ENCODE measurements around the gene ARL8A.

The ARL8A gene

GRCh38 chr1:202107801-202108731 lies 36.5 kb downstream of the ARL8A start:
- DNase-seq = no peak

DNA sequence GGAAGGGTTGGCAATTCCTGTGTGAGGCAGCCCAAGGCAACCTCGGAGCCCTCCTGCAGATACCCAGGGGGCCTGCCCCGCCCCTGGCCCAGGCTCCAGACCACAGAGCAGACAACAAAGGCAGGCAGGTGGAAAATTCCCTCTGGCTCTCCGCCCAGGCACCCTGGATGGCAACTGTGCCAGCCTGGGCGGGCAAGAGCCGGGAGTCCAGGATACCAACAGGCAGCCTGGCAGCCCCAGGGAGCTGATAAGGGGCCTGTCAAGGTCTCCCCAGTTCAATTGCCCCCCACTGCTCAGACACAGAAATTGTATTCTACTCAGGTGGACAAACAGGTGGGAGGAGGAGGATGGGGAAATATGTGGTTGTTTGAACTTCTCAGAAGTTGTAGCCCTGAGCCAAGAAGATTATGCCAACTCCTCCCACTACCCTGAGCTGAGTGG lies 37.2 kb downstream of the ARL8A start:
- DNase-seq = no peak

- DNase-seq = no peak
These were observed 37.9 kb downstream of the ARL8A start for GRCh38 chr1:202106340-202107254.

DNA sequence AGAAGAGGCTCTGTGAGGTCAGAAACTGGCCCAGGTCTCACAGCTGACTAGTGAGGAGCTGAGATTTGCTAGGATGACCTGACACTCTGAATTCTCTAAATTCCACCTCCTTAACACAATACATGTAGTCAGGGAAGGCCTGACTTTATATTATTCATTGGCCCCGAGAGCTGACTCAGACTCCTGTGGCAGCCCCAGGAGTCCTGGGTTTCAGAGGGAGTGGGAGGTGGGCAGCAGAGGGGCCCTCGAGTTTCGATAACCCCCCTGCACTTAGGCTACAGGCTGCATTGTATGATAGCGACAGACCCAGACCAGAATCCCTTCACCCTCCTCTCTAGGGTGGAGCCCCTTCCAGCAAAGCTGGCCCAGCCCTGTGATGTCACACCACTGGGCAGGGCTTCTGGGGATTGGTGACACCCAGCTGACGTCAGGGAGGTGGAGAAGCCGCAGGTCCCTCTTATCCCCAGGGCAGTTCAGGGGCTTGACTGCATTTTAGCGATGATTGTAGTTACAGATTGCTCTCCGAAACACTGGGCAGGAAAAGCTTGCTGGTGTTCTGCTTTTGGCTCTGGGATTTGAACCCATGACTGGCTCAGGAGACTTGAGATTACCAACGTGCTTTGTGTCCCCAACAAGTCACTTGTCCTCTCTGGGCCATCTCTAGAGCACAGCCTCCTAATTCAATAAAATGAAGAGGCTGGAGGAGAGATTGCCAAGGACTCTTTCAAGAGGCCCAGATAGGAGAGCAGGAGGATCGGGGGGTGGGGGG lies 38.8 kb downstream of the ARL8A start:
- no peak for DNase-seq

- no peak for DNase-seq
These were observed 40.5 kb downstream of the ARL8A start for GRCh38 chr1:202104073-202104472.

DNA sequence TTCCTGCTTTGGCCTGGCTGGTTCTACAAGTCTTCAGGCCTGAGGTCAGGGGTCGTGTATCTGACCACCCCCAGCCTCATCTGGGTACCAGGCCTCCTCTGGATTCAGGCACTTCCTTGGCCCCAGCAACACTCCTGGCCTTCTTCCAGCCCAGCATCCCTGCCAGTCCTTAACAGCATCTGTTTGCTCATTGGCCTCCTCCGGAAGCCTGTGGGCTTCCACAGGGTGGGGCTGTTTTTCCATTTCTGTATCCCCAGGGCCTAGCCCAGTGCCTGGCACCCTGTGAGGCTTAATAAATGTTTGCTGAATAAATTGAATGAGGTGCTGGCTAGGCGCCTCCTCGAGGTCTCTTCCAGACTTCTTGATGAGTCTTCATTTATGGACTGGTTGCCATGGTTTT lies 43.4 kb downstream of the ARL8A start:
- no peak for DNase-seq

DNA sequence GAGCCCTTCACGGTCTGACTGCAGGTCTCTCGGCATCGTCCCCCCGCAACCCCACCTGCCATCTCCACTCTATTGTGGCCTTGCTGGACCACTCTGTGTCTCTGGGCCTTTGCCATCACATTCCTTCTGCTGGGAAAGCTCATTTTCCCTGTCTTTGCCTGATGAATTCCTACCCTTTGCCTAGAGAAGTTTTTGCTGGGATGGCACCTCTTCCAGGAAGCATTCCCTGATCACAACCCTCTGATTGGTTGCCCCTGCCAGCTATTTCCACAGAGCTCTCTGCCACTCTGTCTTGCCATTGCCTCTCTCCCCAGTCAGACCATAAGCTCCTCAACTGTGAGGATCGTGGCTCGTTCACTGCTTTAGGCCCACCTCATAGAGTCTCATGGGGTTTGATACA lies 50.7 kb downstream of the ARL8A start:
- DNase-seq = no peak

DNA sequence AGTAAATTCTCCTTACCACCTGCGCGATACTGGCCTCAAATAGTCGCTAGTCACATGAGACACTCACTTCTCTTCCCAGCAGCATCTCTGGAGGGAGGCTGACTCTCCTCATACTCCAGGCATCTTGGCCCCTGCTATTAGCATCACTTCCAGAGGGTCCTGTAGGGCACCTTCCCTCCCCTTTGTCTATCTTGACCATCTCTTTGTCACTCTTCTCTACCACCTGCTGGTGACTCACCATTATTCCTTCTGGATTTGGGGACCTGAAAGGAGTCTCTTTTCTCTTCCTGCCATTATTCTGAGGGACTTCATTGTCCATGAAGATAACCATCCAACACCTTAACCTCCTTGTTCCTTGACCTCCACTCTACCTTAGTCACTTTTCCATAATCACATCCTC lies 53.5 kb downstream of the ARL8A start:
- no peak for DNase-seq

DNA sequence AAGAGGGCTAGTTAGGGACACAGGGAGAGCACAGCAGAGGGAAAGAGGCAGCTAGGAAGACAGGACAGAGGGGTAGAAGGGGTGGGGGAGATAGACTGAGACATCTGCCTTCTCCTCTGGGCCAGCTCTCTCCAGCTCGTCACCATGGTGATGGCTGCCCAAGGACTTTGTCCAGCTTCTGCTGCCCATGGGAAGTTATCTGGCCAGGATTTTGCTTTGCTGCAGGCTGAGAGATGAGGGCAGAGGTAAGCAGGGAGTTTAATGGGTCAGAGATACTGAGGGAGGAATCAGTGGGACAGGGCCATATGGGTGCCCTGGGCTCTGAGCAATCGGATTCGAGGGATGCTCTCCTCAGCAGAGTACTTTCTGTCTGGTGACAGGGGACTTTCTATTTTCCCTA lies 56.3 kb downstream of the ARL8A start:
- no peak for DNase-seq

GRCh38 chr1:202086579-202087350 lies 57.8 kb downstream of the ARL8A start:
- no peak for DNase-seq

- no peak for DNase-seq
These were observed 58.7 kb downstream of the ARL8A start for GRCh38 chr1:202085682-202086373.

DNA sequence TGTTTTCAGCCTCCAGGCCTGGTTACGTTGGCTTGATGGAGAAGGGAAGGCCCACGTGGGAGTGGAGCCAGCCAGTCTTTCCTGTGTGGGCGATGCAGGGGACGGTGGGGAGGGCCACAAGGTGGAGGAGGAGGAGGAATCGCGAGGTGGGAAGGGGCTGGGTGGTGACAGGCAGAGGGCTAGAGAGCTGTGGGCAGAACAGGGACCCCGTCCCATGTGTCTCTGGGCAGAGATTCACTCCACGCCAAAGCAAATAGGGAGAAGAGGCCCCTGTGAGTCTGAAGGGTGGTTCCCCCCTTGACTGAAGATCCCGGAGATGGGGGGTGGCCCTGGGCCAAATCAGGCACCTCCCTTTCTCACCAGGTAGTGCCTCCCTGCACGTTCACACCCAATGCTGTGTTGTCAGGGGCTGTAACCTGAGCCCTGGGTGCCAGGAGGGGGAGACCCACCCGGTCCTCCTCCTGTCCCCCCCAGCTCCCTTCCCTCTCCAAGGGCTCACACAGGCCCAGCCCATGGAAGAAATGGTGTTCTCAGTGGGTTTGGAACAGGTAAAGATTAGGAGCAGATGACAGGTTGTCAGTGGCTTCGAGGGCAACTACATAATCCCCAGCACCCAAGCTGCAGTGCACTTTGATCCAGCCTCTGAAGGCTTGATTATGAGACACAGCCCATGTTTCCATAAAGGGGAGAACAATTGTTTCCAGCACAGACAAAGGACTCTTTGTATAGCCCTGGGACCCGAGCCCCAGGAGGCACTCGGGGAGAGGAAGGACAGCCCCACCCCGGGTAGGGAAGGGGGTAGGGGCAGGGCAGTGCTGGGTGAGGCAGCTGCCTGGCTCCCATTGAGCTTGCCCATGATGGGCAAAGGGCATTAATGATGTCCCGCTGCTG lies 59.5 kb downstream of the ARL8A start:
- no peak for DNase-seq

Measured in activated CD4-positive, alpha-beta T cell treated with anti-CD3 and anti-CD28 coated beads for 1 hour (primary cell).